Mesothelial cell of epicardium (in vitro differentiated cells): Measurements from ENCODE around the gene ZMYM2. TPM values are rescaled to one million over a fixed set of nuclear protein-coding genes. Genes with fewer than 3 reads are reported as not detected.
A peak's percentile ranks its signal among the peaks of the same experiment; 100 is the strongest.

ENCODE experiments used
- DNase-seq, 2 experiments: peaks; one replicate each; pipeline ENCODE4 v3.0.0; 2021; ENCODE audit warnings: low spot score in 2 of 2; ENCODE audit not compliant: unreplicated experiment in 2 of 2
- H3K27ac Mint-ChIP-seq: 2 replicates; pipeline ENCODE4 v1.8.0; 2021; ENCODE audit warnings: mixed read lengths
- H3K27me3 Mint-ChIP-seq: 2 replicates; pipeline ENCODE4 v1.8.0; 2021; ENCODE audit warnings: low read depth, mixed read lengths
- H3K36me3 Mint-ChIP-seq: 2 replicates; pipeline ENCODE4 v1.8.0; 2021; ENCODE audit warnings: mixed read lengths
- H3K4me1 Mint-ChIP-seq: 2 replicates; pipeline ENCODE4 v1.8.0; 2021; ENCODE audit warnings: mixed read lengths
- H3K4me3 Mint-ChIP-seq: 2 replicates; pipeline ENCODE4 v1.8.0; 2021; ENCODE audit warnings: mild to moderate bottlenecking, moderate library complexity, mixed read lengths
- H3K9me3 Mint-ChIP-seq: 2 replicates; pipeline ENCODE4 v1.8.0; 2021; ENCODE audit warnings: mixed read lengths
- total RNA-seq: library from RNA; stranded (reverse); gene quantifications from 3 replicates; pipeline ENCODE4 v1.2.1, GENCODE V29; 2021
- TF ChIP-seq, protein P1 (sequence below): fragments of 200-600 bp; sonication (generic); IDR thresholded peaks from one replicate; pipeline ENCODE4 v1.5.0; 2021; ENCODE audit warnings: antibody characterized with exemption; ENCODE audit not compliant: unreplicated experiment

Gene ZMYM2
- total RNA-seq, 1 donor from 2014 or later, result 208 TPM

DNA sequence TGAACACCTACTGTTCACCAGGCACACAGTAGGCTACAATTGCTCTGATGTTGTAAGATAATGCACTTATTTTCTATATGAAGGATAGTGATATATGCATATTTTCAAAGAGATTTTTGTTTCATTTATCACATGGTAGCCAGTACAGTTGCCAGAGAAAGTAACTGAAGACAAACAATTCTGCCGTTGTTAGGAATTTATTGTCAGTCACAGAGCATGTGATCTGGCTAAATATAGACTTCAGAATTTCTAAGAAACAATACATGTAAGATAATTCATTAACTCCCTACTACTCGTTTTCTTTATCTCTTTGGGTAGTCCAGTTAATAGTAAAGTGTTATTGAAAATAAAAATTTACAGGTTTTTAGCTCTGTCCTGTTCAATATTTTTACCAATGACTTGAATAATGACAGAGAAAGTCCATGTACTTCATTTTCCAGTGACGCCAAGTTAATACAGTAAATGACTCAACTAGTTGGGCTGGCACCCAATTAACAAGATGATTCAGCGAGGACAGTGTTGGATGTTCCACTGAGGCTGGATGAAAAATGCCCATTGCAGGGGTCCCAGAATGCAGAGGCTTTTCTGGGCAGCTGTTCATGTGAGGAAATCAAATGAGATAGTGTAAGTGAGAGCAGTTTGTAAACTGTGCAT is 166.7 kb downstream of the ZMYM2 start:
- H3K36me3 Mint-ChIP-seq, result no peaks in the 10 kb centered on the region
- TF ChIP-seq, protein P1, sequence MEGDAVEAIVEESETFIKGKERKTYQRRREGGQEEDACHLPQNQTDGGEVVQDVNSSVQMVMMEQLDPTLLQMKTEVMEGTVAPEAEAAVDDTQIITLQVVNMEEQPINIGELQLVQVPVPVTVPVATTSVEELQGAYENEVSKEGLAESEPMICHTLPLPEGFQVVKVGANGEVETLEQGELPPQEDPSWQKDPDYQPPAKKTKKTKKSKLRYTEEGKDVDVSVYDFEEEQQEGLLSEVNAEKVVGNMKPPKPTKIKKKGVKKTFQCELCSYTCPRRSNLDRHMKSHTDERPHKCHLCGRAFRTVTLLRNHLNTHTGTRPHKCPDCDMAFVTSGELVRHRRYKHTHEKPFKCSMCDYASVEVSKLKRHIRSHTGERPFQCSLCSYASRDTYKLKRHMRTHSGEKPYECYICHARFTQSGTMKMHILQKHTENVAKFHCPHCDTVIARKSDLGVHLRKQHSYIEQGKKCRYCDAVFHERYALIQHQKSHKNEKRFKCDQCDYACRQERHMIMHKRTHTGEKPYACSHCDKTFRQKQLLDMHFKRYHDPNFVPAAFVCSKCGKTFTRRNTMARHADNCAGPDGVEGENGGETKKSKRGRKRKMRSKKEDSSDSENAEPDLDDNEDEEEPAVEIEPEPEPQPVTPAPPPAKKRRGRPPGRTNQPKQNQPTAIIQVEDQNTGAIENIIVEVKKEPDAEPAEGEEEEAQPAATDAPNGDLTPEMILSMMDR, result no peak
- no peak overlapping the region for H3K27ac Mint-ChIP-seq
- H3K9me3 Mint-ChIP-seq, result no peaks in the 10 kb centered on the region
- no peak for DNase-seq
- no peak overlapping the region for H3K4me3 Mint-ChIP-seq
- H3K27me3 Mint-ChIP-seq, result peaks cover 14% of the 10 kb centered on the region
- H3K4me1 Mint-ChIP-seq, result peaks cover 5% of the 10 kb centered on the region

DNA sequence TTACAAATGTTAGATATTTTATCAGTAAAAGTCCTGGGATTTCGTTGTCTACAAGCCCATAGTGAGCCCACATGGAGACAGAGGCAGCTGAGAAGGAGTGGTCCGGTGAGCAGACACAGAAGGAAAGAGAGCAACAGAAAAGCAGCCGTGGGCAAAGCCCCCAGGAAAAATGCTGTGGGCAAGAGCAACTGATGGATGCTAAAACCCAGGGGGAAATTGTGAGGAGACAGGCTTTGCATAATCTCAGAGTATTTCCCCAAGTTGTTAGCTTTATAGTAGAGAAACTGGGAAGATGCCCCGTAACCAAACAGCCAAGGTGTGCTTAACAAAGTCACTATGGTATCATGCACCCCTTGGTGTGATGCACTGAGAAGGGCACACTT is 167.2 kb downstream of the ZMYM2 start:
- Mint-ChIP-seq H3K4me1 (peaks cover 5% of the 10 kb centered on the region), H3K9me3 (no peaks in the 10 kb centered on the region), H3K27ac (no peak overlapping the region), H3K27me3 (peaks cover 14% of the 10 kb centered on the region), H3K4me3 (no peak overlapping the region), H3K36me3 (no peaks in the 10 kb centered on the region)
- TF ChIP-seq, protein P1, result no peak
- no peak for DNase-seq

DNA sequence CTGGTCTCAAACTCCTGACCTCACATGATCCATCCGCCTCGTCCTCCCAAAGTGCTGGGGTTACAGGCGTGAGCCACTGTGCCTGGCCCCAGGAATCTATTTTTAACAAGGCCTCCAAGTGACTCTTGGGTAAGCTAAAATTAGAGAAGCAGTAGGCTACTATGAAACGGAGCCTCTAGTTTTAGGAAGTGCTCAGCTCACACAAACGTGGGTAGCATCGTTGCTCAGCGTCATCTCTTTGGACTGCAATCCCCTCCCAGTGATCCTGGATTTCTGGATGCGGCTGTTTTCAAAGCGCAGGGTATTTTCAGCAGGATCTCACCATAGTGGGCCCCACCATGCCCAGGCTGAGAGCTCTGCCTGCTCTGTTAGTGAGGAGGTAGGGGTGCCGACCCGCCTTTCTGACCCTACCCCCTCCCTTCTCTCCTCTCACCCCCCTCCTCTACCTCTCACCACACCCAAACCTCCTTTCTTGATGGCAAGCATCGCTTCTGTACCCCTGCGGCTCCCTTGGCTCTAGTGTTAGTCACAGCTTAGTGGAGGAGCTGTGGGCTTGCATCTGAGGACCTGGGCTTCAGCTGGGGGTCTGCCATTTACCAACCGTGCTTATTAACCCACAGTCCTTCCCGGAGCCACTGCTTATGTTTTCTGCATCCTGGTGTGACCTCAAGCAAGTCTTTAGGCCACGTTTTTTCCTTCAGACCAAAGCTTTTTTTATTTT is 168.2 kb downstream of the ZMYM2 start:
- Mint-ChIP-seq H3K9me3 (no peaks in the 10 kb centered on the region), H3K36me3 (no peaks in the 10 kb centered on the region), H3K4me3 (peak overlapping the region; percentile 65), H3K4me1 (peaks cover 5% of the 10 kb centered on the region), H3K27ac (no peak overlapping the region), H3K27me3 (peaks cover 14% of the 10 kb centered on the region)
- TF ChIP-seq, protein P1, result no peak
- no peak for DNase-seq

DNA sequence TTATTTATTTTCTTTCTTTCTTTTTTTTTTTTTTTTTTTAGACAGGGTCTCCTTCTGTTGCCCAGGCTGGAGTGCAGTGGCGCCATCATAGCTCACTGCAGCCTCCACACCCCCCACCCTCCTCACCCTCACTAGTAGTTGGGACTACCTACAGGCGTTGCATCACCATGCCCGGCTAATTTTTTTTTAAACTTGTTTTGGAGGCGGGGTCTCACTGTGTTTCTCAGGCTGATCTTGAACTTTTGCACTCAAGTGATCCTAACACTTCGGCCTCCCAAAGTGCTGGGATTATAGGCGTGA is 168.7 kb downstream of the ZMYM2 start:
- no peaks in the 10 kb centered on the region for H3K9me3 Mint-ChIP-seq
- no peak for DNase-seq
- H3K27me3 Mint-ChIP-seq, result peaks cover 14% of the 10 kb centered on the region
- peaks cover 5% of the 10 kb centered on the region for H3K4me1 Mint-ChIP-seq
- no peak overlapping the region for H3K27ac Mint-ChIP-seq
- TF ChIP-seq, protein P1, result no peak
- peak overlapping the region; percentile 65 for H3K4me3 Mint-ChIP-seq
- H3K36me3 Mint-ChIP-seq, result no peaks in the 10 kb centered on the region

DNA sequence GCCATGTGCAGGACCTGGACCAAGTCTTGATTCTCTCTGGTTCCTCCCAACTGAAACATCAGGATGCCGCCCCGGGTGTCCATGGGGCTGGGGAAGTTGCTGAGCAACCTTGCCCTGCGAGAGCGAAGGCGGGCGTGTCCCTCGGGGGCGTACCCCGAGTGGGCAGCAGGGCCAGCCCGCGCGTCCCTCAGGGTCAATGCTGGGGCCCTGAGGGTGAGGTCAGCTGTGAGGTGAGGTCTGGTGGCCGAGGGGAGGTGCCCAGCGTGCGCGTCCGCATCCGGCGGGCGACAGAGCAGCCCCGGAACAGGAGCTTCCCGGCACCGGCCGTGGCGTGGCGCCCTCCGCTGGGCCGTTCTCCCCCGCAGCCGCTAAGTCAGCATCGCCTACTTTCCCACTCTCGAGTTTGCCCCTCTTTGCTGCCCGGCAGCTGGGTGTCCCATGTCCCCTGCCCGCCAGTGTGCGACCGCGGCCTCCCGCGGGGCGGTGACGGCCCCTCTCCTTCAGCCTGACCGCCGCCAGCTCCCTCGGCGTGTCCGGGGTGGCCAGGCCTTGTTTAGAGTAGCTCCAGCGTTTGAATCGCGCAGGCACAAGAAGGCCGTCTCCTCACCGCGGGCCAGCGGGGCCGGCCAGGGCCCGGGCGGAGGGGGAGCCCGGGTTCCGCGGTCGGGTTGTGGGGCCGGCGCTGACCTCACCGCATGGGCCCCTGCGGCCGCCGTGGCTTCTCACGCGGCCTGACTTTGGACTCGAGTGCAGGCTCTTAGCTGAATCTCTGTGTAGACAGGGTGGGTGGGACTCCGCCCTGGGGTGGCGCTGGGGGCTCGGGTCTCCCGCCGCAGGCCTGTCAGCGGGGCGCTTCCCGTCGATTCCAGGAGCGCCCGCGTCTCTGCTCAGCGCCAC is 169.3 kb downstream of the ZMYM2 start:
- DNase-seq, result peak in 1 of 2 experiments; percentile 62
- no peak overlapping the region for H3K27ac Mint-ChIP-seq

More for the DNA sequence above, 169.3 kb downstream of the ZMYM2 start:
- Mint-ChIP-seq H3K4me3 (peak overlapping the region; percentile 65), H3K27me3 (peaks cover 13% of the 10 kb centered on the region), H3K36me3 (no peaks in the 10 kb centered on the region), H3K9me3 (no peaks in the 10 kb centered on the region), H3K4me1 (peaks cover 5% of the 10 kb centered on the region)
- TF ChIP-seq, protein P1, result no peak
